ENCODE measurements around the gene OR10A2. TPM values are rescaled to one million over a fixed set of nuclear protein-coding genes. Genes with fewer than 3 reads are reported as not detected.
A peak's percentile ranks its signal among the peaks of the same experiment; 100 is the strongest.

The OR10A2 gene
- total and polyA plus RNA-seq, 10 of the 15 experiments (the other 5 are each of a cell fraction or from before 2014, with no cell fraction given), result 0.04 to 0.06 TPM; not detected in 8

DNA sequence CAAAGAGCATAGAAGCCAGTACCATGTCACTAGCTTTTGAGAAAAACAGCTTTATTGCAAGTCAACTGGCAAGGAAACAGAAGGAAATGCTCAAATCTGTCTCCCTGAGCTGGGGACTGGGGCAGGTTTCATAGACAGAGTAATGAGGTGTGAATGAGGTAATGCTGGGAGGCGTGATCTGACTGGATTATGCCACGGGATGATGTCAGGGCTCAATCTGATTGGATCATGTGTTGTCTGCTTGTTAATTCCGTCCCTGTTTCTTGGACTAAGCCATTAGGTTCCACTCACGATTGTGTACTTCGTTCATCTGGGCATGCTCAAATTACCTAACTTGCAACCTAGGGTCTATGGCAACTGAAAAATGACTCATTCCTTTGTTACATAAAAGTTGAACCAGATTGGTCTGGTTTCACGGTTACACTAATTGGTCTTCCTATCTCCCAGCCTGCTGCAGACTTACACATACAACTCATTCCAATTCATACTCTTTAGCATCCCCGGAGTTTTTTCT is 37.6 kb upstream of the OR10A2 start:
- DNase-seq (ENCODE audit: low read depth, low spot score) (no peak), ATAC-seq (peak; percentile 84), FAIRE-seq (no peak)
- intact Hi-C loops (cut with micrococcal nuclease; ENCODE audit: unreplicated experiment), result no loop called here
- in situ Hi-C loops (cut with MboI), result no loop called here
- BruUV-seq (replicated peaks), result no TSS peak
- Histone ChIP-seq H3K4me2 (ENCODE audit: control insufficient read depth, insufficient read depth) (no peak overlapping the region), H3K27me3 (replicated peaks in 1 of 2; ENCODE audit: control insufficient read depth in 2 of 2, insufficient read depth in 2 of 2, low read length in 1 of 2) (no peaks in the 10 kb centered on the region), H3K36me3 (ENCODE audit: control insufficient read depth in 2 of 2, insufficient read depth in 2 of 2, low read length in 1 of 2) (no peaks in the 10 kb centered on the region), H4K20me1 (ENCODE audit: control insufficient read depth, insufficient read depth) (no peaks in the 10 kb centered on the region), H3K4me3 (no peak overlapping the region), H3K27ac (ENCODE audit: control insufficient read depth, insufficient read depth) (no peak overlapping the region), H3K9ac (ENCODE audit: control insufficient read depth, insufficient read depth, low read length) (no peak overlapping the region), H3K4me1 (ENCODE audit: control insufficient read depth, insufficient read depth, low read length) (no peaks in the 10 kb centered on the region), H3K9me3 (replicated peaks; ENCODE audit: control insufficient read depth, insufficient read depth, low read length) (no peaks in the 10 kb centered on the region), H2AFZ (ENCODE audit: control insufficient read depth, low read depth, low read length) (no peak overlapping the region), H3K79me2 (ENCODE audit: control insufficient read depth, insufficient read depth, low read length) (no peaks in the 10 kb centered on the region)
- 27% methylated on average over 7 of the region's 7 CpGs for WGBS (ENCODE audit: insufficient coverage, insufficient replicate concordance, low lambda C conversion rate, missing lambda C conversion rate)
- ChIA-PET SMC1A (ENCODE audit: uncharacterized antibody, unreplicated experiment) (interaction anchor here (1.1 kb wide), 1 partner anchor 70 kb away, joined by 3 read pairs; no protein-coding TSS in a partner anchor), RAD21 (ENCODE audit: unreplicated experiment) (no interaction called here), CTCF (interaction anchor here (1.5 to 2.4 kb wide), 3 partner anchors 8 to 14 kb away, joined by 3 to 24 read pairs (median 5); no protein-coding TSS in a partner anchor), POLR2A (no interaction called here)
- TF ChIP-seq JUND (IDR thresholded peaks at IDR 0.05; ENCODE audit: low read depth, low read length) (no peak), SIN3A (IDR thresholded peaks at IDR 0.05; ENCODE audit: low read depth, low read length) (no peak), POLR2AphosphoS2 (IDR thresholded peaks at IDR 0.05; ENCODE audit: low read depth, low read length) (no peak), IRF4 (IDR thresholded peaks at IDR 0.05; ENCODE audit: low read depth, low read length) (no peak), BCLAF1 (IDR thresholded peaks at IDR 0.05) (no peak)
